Fibroblast of skin of left biceps (primary cell): Measurements from ENCODE around the gene CRY1.

Experiments
- DNase-seq, 2 experiments: peaks; one replicate each; pipeline ENCODE4 v3.0.0-alpha.2; 2013; ENCODE audit warnings: low read depth in 2 of 2

The CRY1 gene

DNA sequence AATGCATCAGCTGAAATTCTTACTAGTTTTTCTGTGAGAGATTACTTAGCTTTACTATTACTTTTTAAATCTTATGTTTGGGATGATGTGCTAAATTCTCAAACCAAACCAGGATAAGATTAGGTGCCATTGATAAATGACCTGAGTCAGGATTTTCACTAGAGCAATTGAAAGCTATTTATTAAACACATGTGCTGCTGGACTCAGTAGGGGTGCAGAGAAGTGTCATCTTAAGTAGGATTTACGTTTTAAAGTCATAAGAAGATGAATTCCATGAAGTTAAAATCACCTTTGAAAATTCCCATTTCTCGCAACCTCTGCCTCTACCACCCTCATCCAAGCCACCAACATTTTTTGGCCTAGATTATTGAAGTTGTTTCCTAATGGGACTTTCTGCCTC, 128.8 kb downstream of the CRY1 start:
- peak in 1 of 2 experiments; percentile 33 for DNase-seq

DNA sequence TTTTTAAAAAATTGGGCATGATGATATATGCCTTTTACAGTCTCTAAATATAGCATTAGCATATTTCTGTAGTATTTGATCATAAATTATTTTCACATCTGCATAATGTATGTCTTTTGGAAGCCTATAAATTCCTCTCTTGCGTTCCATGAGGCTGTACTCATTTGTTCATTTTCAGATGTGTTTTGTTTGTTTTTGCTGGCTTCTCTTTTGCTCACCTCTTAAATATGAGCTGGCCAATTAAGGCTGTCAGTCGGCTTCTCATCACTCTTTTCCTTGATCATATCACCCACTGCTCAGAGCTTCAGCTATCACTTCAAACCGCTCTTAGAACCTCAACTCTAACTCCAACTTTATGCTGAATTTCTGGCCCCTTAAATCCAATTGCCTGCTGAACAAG, 131.1 kb downstream of the CRY1 start:
- DNase-seq = peak; percentile 56 to 60

- DNase-seq = no peak
Observed at GRCh38 chr12:106960443-106960842, 132.9 kb downstream of the CRY1 start.

DNA sequence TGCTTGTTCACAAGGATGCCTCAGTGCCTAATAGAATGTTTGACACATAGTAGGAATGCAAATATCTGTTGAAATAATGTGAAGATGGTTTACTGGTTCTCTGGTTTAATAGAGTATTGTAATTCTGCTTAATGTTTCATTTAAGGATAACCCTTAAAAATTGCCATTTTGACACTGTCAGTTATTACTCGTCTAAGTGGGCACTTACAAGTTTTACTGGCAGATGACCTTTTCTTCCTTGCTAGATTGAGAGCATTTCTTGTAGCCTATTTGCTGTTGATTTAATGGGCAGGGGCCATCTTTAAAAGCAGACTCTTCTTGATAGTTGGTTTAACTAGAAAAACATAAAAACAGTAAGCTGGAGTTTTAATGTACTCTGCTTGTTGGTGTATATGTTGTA, 135.8 kb downstream of the CRY1 start:
- DNase-seq = no peak

DNA sequence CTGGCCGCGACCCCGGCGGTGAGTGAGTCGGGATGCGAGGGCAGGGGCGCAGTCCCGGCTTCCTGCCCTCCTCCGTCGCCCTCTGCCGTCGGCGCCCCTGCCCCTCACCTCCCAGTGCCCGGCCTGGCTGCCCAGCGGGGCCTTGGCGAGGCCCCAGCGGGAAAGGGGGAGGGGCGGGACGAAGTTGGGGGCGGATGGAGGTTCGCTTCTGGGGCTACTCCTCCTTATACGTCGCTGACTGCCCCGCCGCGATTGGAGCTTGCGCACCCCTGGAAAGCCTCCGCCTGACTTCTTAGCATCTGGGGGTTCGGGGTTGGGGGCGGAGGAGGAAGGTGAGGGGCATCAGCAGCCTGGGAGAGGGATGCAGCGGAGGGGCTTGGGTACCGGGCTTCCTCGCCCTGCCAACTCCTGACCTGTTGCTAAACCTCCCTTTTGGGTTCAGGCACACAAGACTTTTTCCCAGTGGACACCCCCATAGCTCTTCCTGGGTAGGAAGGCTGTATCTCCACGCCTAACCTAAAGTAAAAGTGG, 137.2 kb downstream of the CRY1 start:
- DNase-seq = peak in 1 of 2 experiments; percentile 29

DNA sequence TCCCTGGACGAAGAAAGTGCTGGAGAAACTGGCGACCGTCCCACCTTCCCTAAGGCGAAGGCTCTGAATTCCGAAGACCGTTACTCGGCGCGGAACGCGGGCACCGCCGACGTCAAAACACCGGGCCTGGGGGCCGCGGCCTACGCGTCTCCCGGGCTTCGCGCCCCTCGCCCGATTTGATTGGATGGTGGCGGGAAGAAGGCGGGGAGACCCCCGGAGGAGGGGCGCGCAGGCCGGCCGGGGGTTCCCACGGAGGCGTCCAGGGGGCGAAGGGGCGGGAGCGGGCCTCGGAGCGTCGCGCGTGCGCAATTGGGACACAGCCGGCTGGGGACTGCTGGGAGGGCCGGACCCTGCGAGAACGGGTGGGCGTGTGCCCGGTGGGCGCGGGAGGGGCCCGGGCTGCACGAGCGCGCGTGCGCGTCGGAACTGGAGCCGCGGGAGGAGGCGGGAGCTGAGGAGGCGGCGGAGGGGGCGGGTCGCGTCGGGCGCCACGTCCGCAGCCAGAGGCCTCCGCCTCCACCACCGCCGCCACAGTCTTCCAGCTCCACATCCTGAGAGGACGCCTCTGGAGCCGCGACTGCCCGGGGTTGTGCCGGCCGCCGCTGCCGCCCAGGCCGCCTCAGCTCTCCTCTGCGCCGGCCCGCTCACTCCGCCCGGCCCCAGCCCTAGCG, 137.8 kb downstream of the CRY1 start, which contains the start of gene TMEM263:
TSS of gene TMEM263 (plus strand) at position 531 of the 671 bp plus-strand sequence. CDS start 11,210 bp downstream, outside the sequence.
- peak; percentile 93 to 97 for DNase-seq

DNA sequence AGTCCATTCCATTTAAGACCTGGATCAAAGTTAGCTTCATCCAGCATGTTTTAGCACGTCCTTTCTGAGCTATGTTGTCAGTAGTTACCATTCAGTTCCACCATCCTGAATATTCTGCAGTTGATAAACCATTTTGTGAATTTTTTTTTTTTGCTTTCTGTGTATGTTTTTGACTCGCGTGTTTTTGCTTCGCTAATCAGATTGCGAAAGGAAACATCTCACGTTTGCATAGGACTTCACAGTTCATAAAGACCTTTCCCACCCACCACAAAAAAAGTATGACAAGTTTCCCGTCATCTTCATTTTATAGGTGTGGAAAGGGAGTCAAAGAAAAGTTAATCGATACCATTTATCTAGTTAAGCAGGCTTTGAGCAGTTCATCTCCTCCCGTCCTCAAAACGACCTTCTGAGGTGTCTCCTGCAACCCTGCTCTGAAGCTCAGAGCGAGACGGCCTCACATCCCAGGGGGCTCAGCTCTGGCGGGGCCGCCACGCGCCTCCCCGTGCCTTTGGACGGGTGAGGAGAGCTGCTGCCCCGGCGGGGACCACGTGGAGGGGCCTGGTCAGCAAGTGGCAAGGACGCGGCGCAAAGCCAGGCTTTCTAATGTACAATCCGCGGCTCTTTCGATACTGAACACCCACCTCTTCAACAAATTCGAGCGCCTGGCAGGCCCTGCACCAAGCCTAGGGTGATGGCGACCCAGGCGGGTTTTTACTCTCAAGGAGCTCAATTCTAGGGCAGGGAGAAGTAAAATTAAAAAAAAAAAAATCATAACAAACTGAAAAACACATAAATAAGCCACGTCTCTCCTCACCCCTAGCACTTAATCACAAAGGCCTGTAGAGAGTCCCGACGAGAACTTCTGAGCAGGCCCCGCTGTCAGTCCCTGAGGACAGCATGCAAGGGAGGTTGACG, 138.6 kb downstream of the CRY1 start:
- no peak for DNase-seq

DNA sequence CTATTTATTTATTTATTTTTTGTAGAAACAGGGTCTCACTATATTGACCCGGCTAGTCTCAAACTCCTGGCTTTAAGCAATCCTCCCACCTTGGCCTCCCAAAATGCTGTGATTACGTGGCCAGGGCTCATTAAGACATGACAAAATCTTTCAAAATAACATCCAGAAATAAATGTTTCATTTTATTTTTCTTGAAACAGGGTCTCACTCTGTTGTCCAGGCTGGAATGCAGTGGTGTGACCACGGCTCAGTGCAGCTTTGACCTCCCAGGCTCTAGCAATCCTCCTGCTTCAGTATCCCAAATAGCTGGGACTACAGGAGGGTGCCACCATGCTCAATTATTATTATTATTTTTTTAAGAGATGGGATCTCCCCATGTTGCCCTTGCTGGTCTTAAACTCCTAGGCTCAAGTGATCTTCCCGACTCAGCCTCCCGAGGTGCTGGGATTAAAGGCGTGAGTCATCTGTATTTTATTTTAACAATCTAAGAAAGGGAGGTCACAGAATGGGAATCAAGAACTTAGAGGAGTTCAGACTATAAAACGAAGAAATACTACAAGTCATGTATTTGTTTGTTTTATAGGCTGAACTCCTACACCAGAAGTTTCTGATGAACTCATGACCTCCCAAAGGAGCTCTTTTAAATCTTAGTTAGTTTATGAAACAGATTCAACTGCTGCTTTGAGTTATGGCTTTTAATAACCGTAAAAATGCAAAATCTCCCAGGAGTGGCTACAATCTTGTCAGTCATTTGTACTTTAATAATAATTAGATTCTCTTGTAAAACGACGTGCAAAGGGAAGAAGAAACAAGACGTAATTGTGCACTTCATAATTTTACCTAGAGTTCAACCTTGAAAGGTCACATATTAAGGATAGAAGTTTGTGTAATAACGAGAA, 139.7 kb downstream of the CRY1 start:
- DNase-seq = no peak

DNA sequence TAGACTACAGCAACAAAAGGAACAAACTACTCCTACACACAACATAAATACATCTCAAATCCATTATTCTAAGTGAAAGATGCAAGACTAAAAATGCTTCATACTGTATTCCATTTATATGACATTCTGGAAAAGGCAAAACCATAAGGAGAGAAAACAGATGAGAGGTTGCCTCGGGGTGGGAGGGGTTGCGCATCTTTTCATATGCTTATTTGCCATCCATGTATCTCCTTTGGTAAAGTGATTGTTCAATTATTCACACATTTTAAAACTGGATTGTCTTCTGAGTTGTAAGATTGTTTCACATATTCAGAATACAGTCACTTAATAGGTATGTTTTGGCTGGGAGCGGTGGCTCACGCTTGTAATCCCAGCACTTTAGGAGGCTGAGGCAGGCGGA, 142.8 kb downstream of the CRY1 start:
- no peak for DNase-seq

- DNase-seq = no peak
Observed at GRCh38 chr12:106947461-106947860, 145.9 kb downstream of the CRY1 start.

DNA sequence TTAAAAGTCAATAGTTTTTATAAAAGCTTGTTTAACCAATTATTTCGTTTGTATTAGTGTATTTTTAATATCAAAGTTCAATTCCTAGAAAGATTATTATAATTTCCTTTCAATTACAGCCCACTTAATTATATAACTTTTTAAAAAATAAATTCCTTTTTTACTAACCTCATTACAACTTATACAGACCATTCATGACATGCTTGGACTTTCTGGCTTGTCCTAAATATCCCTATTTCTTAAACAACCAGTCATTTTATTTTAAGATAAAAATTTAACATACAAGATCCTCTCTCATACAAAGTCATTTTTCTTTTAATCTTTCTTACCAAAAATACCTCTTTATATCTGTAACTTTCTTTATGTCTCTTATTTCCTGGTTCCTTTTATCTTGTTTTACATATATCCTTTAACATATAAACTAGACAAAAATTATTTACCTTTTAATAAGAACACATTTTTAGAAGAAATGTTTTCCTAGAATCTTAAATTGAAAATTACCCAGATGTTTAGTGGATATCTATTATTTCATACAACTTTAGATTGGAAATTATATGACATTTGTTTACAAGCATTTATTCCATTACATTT, 148.0 kb downstream of the CRY1 start:
- DNase-seq = no peak

GRCh38 chr12:106942775-106943174, 150.6 kb downstream of the CRY1 start:
- DNase-seq = no peak

GRCh38 chr12:106941481-106942156, 151.7 kb downstream of the CRY1 start:
- DNase-seq = no peak
